Progenitor cell of endocrine pancreas (in vitro differentiated cells): ENCODE results near the gene RCAN2. TPM values are rescaled to one million over a fixed set of nuclear protein-coding genes. Genes with fewer than 3 reads are reported as not detected.

Experiments used
- DNase-seq: peaks from one replicate; pipeline ENCODE4 v3.0.0; 2021; ENCODE audit warnings: low spot score; ENCODE audit not compliant: unreplicated experiment
- H3K27ac Mint-ChIP-seq: 2 replicates; pipeline ENCODE4 v1.8.0; 2021; ENCODE audit warnings: mild to moderate bottlenecking, moderate library complexity, mixed read lengths
- H3K27me3 Mint-ChIP-seq: 2 replicates; pipeline ENCODE4 v1.8.0; 2021; ENCODE audit warnings: mixed read lengths
- H3K36me3 Mint-ChIP-seq: 2 replicates; pipeline ENCODE4 v1.8.0; 2022; ENCODE audit warnings: mixed read lengths; ENCODE audit not compliant: insufficient read depth
- H3K4me1 Mint-ChIP-seq: 2 replicates; pipeline ENCODE4 v1.8.0; 2021; ENCODE audit warnings: low read depth, mixed read lengths
- H3K4me3 Mint-ChIP-seq: 2 replicates; pipeline ENCODE4 v1.8.0; 2021; ENCODE audit warnings: low read depth, mild to moderate bottlenecking, moderate library complexity, mixed read lengths
- H3K9me3 Mint-ChIP-seq: 2 replicates; pipeline ENCODE4 v1.8.0; 2021; ENCODE audit warnings: low read depth, mixed read lengths
- total RNA-seq: library from RNA; stranded (reverse); gene quantifications from 2 replicates; pipeline ENCODE4 v1.2.1, GENCODE V29; 2021
- TF ChIP-seq, protein P1 (sequence below): fragments of 200-600 bp; sonication (generic); IDR thresholded peaks from one replicate; pipeline ENCODE4 v1.5.0; 2021; ENCODE audit warnings: antibody characterized with exemption, mild to moderate bottlenecking; ENCODE audit not compliant: unreplicated experiment

Gene RCAN2
- total RNA-seq, 1 donor from 2014 or later: 23.3 TPM

DNA sequence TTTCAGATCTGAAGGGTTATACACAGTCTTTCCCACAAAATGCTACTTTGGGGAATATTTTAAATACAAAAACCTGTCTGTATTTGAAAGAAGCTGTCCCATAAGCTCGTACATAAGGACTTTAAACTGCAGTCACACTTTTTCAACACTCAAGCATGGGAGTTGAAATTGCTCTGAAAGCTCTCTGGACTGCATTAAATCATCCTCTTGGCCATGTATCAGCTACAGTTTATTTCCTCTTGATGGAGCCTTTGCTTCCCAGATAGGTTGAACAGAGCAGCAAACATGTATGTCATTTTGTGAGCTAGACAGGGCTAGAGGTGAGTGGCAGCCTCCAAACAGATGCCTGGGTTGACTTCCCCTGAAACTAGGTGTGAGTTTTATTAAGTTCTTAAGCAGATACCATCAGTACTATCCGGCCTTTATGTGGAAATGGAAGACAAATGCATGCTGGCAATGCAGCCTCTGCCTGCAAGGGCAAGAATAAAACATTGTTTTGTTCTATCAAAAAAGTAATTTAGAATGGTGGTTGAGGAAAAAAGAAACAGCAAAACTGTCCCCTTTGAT, 214.6 kb downstream of the RCAN2 start:
- no peak for DNase-seq
- H3K36me3 Mint-ChIP-seq: no peaks in the 10 kb centered on the region
- no peaks in the 10 kb centered on the region for H3K9me3 Mint-ChIP-seq
- no peaks in the 10 kb centered on the region for H3K27me3 Mint-ChIP-seq
- H3K27ac Mint-ChIP-seq: no peak overlapping the region
- peaks cover 19% of the 10 kb centered on the region for H3K4me1 Mint-ChIP-seq
- TF ChIP-seq, protein P1, sequence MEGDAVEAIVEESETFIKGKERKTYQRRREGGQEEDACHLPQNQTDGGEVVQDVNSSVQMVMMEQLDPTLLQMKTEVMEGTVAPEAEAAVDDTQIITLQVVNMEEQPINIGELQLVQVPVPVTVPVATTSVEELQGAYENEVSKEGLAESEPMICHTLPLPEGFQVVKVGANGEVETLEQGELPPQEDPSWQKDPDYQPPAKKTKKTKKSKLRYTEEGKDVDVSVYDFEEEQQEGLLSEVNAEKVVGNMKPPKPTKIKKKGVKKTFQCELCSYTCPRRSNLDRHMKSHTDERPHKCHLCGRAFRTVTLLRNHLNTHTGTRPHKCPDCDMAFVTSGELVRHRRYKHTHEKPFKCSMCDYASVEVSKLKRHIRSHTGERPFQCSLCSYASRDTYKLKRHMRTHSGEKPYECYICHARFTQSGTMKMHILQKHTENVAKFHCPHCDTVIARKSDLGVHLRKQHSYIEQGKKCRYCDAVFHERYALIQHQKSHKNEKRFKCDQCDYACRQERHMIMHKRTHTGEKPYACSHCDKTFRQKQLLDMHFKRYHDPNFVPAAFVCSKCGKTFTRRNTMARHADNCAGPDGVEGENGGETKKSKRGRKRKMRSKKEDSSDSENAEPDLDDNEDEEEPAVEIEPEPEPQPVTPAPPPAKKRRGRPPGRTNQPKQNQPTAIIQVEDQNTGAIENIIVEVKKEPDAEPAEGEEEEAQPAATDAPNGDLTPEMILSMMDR: no peak
- no peak overlapping the region for H3K4me3 Mint-ChIP-seq

DNA sequence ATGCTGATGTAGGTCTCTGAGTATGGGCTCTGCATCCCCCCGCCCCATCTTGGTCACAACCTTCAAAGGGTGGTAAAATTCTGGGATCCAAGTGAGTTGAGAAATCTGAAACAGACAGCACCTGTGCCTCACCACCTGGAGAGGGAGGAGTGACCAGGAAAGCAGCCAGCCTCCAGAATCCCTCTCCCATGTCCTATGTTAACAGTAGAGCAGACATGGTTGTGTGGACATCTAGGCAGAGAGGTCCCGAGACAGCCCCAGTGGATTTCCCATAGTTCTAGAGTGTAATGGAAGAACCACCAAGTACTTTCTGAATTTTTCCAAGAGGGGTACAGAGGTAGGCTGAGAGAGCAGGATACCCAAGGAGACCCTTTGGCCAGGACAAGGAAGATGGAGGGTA, 216.7 kb downstream of the RCAN2 start:
- Mint-ChIP-seq H3K27ac (peak overlapping the region; percentile 2), H3K4me1 (peaks cover 19% of the 10 kb centered on the region), H3K36me3 (no peaks in the 10 kb centered on the region), H3K4me3 (no peak overlapping the region), H3K9me3 (no peaks in the 10 kb centered on the region), H3K27me3 (no peaks in the 10 kb centered on the region)
- no peak for DNase-seq
- TF ChIP-seq, protein P1: no peak

DNA sequence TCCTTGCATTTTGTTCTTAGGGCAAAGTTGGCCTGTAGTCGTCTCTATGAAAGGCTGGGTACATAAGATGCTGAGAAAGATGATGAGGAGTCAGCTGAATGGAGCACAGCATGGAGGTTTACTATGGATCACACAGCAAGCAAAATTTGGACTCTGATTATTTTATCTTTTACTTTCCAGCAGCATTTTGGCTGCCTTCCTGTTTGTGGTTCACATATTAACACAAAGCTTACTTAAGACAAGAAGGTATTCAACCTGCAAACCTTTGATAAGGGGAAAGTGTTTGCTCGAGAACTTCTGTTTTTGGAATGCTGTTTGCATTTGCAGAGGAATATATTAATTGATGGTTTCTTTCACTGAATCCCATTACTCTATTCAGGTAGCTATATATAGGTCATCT, 217.3 kb downstream of the RCAN2 start:
- Mint-ChIP-seq H3K4me1 (peaks cover 19% of the 10 kb centered on the region), H3K36me3 (no peaks in the 10 kb centered on the region), H3K27ac (peak overlapping the region; percentile 27), H3K27me3 (no peaks in the 10 kb centered on the region), H3K9me3 (no peaks in the 10 kb centered on the region), H3K4me3 (no peak overlapping the region)
- no peak for DNase-seq
- TF ChIP-seq, protein P1: no peak

DNA sequence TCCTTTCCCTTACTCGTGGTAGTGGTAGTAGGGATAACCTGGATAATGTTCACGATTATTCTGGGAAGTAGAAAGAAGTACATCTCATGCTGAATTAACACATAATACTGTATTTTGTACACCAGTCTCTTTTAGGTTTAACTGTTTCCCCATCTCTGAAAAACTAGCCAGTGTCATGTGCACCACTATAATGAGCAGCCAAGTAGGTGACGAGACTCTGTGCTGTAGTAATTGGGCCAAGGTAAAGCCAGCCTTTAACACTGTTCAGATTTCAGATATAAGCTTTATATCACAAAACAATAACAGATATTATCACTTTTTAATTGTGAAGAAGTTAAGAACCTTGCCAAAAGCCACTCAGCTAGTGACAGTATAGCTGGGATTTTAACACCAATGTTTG, 219.5 kb downstream of the RCAN2 start:
- peaks cover 19% of the 10 kb centered on the region for H3K4me1 Mint-ChIP-seq
- no peaks in the 10 kb centered on the region for H3K9me3 Mint-ChIP-seq
- H3K4me3 Mint-ChIP-seq: no peak overlapping the region
- H3K27ac Mint-ChIP-seq: no peak overlapping the region
- TF ChIP-seq, protein P1: no peak
- H3K36me3 Mint-ChIP-seq: no peaks in the 10 kb centered on the region
- no peak for DNase-seq
- no peaks in the 10 kb centered on the region for H3K27me3 Mint-ChIP-seq

DNA sequence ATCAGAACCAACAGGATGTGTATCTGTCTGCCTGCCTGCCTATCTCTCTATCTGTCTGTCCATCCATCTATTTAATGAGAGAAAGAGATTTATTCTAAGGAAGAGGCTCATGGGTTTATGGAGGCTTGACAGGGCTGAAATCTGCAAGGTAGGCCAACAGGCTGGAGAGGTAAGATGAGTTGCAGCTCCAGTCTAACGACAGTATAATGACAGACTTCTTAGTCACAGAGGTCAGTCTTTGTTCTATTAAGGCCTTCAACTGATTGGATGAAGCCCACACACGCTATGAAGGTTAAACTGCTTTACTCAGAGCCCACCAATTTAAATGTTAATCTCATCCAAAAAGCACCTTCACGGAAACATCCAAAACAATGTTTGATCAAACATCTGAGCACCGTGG, 220.1 kb downstream of the RCAN2 start:
- Mint-ChIP-seq H3K4me1 (peaks cover 19% of the 10 kb centered on the region), H3K9me3 (no peaks in the 10 kb centered on the region), H3K4me3 (no peak overlapping the region), H3K36me3 (no peaks in the 10 kb centered on the region), H3K27ac (no peak overlapping the region), H3K27me3 (no peaks in the 10 kb centered on the region)
- DNase-seq: no peak
- TF ChIP-seq, protein P1: no peak
